NK-92 (cell line): ENCODE measurements around the gene HOGA1.
"Not testable (repeated sequence)": the region's sequence is repeated elsewhere in the genome, so short reads cannot be mapped to it uniquely, and the experiment has no call there.

Experiments used
- DNase-seq: peaks from one replicate; lab custom pipeline; 2025; ENCODE audit not compliant: unreplicated experiment; lab: John Stamatoyannopoulos, UW

HOGA1 gene

GRCh38 chr10:97554336-97554735, 29.9 kb upstream of the HOGA1 start:
- DNase-seq: not testable (repeated sequence)

GRCh38 chr10:97555541-97555940, 28.6 kb upstream of the HOGA1 start:
- DNase-seq: not testable (repeated sequence)

- DNase-seq: not testable (repeated sequence)
Observed at GRCh38 chr10:97560731-97561381, 23.3 kb upstream of the HOGA1 start.

- not testable (repeated sequence) for DNase-seq
Observed at GRCh38 chr10:97561386-97562077, 22.7 kb upstream of the HOGA1 start.

DNA sequence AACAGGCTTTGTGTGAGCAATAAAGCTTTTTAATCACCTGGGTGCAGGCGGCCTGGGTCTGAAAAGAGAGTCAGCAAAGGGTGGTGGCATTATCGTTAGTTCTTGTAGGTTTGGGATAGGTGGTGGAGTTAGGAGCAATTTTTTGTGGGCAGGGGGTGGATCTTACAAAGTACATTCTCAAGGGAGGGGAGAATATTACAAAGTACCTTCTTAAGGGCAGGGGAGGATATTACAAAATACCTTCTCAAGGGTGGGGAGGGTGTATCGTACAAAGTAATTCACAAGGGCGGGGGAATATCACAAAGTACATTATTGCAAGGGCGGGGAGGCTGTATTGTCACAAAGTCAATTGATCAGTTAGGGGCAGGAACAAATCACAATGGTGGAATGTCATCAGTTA, 21.9 kb upstream of the HOGA1 start:
- DNase-seq: not testable (repeated sequence)

DNA sequence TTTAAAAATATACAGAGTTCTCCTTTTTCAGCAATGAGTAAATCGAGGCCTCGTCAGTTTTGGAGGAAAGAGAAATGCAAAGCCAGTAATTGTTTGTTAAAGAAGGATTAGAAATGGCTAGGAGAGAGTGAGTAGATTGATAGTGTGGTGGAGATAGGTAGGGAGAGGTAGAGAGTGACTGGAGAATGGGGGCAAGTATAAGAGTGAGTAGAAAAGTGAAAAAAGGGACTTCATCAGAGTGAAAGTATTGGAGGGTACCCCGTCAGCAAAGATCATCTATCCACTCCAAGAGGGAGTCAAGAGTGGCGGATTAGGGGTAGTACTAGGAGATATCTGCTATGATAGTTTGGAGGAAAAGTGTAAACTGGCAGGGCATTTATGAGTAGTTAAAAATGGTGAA, 20.9 kb upstream of the HOGA1 start:
- no peak for DNase-seq

DNA sequence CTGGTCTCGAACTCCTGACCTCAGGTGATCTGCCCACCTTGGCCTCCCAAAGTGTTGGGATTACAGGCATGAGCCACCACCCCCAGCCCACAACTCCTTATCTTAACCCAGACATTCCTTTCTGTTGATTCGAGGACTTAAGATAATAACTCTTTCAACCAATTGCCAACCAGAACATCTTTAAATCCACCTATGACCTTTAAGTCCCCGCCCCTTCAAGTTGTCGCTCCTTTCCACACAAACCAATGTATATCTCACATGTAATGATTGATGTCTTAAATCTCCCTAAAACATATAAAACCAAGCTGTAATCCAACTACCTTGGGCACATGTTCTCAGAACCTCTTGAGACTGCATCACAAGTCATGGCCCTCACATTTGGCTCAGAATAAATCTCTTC, 19.4 kb upstream of the HOGA1 start:
- no peak for DNase-seq

DNA sequence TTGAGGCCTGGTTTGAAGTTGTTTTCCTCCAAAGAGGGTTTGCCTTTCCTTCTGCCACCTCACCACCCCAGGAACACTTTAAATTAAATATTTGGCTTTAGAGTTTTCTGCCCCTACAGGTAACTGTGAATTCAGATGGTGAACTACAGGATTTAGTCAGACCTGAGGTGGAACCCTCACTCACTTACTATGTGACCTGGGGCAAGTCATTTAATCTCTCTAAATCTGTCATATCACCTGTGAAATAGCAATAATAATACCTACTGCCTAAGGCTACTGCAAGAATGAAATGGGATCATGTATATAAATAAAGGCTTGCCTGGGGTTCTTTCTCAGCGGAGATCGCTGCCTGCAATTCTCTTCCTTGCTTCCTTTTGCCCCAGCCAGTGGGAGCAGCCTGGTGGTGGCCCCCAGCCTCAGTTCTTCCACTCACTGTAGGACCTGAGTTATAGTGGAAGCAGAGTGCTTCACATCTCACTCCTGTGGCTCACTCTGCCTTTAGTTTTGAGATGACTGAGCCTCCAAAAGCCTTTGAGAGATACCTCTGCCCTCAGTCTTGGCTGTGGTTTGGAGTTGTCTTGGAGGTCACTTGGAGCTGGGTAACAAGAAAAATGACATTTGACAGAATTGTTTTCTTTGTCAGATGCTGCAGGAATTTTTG, 17.7 kb upstream of the HOGA1 start:
- no peak for DNase-seq

GRCh38 chr10:97567891-97568290, 16.3 kb upstream of the HOGA1 start:
- DNase-seq: no peak

- no peak for DNase-seq
Observed at GRCh38 chr10:97570146-97570788, 13.9 kb upstream of the HOGA1 start.

DNA sequence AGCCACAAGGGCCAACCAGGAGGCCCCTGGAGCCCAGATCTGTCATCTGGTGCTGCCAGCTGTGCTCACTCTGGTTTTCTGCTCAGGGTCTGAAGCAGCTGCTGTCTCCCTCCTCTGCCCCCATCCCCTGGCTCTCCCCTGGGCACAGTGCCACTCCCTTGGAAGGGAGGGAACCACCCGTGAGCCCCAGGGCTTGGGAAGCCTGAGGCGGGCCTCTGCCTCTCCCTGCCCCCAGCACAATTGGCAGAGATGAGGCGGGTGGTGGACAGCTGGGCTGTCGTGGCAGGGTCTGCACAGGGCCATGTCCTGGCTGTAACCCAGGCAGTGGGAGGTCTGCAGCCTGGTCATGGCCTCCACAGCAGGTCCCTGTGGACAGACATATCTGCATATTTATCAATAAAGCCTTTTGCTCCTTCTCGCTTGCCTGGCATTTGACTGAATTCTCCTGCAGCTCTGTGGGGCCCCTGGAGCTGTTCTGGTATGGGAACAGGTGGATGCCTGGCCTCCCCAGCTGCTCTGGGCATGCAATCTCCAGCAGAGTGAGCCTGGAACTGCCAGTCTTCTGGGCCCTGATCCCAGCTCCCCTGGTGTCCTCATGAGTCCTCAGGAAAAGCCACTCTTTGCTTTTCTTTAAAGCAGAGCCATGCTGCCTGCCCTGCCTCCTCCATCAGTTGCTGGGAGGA, 13.3 kb upstream of the HOGA1 start:
- no peak for DNase-seq

DNA sequence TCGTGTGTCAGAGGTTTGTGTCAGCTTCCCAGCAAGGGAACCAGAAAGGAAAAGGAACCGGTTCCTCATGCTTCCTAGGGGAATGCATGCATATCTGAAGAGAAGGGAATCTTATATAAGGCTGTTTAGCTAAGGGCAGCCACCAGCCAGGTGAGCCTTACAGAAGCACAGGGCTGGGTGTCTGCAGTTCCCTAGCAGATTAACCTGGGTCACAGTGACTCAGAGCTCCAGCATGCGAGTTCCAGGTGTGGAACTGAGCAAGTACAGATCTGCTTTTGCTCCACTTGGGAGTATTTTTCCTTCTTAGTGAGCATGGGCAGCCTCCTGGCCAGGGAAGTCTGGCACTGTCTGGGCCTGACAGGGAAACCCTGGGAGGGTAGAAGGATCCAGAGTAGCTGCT, 12.6 kb upstream of the HOGA1 start:
- DNase-seq: no peak

DNA sequence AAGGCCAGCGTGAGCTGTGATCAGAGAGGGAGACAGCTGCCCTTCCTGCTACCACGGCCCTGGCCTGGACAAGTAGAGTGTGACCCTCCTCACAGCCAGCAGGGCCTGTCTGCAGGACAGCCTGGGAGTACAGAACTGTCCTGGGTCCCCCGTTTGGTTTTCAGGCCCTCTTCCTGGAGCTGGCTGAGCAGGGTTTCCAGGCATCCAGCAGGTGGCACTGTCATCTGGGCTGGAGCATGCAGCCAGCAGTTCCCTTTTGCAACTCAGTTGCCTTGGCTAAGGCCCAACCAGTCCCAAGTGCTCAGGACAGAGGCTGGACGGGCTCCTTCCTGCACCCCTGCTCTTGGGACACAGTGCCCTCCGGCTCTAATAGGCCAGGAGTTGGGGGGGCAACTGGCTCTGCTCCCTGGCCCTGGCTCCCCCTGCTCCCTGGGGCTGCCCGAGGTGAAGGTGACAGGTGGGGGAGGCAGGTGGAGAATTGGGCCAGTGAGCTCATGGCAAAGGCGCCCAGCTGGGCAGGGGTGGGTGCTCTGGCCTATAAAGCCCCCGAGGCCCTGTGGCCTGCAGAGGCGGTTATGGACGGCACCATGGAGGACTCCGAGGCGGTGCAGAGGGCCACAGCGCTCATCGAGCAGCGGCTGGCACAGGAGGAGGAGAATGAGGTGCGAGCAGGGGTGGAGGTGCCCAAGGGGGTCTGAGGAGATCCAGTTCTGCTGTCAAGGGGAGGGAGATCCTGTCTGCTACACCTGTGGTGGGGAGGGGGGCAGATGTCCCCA, 11.8 kb upstream of the HOGA1 start, which contains the start of gene ANKRD2:
TSS of gene ANKRD2 (plus strand) at position 566 of the 776 bp plus-strand sequence. CDS start at position 576, 10 bp downstream.
- no peak for DNase-seq

- no peak for DNase-seq
Observed at GRCh38 chr10:97573021-97573420, 11.2 kb upstream of the HOGA1 start.

DNA sequence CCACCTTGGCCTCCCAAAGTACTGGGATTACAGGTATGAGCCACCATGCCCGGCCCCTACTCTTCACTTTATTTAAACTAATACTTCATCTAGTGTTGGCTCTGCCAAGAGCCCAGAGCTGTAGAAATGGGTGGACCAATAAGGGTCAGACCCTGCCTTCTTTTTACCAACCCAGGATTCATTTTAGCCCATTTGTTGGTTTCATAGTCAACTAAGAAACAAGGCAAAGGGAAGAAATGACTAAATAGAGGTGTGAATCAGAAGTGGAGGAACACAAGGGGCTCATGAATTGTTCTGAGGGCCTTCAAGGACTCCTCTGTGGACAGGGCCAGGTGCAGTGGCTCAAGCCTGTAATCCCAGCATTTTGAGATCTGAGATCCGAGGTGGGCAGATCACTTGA, 10.5 kb upstream of the HOGA1 start:
- DNase-seq: no peak

GRCh38 chr10:97574374-97575126, 9.6 kb upstream of the HOGA1 start:
- no peak for DNase-seq

- no peak for DNase-seq
Observed at GRCh38 chr10:97575127-97575668, 9.0 kb upstream of the HOGA1 start.

- not testable (repeated sequence) for DNase-seq
Observed at GRCh38 chr10:97576487-97576886, 7.7 kb upstream of the HOGA1 start.

DNA sequence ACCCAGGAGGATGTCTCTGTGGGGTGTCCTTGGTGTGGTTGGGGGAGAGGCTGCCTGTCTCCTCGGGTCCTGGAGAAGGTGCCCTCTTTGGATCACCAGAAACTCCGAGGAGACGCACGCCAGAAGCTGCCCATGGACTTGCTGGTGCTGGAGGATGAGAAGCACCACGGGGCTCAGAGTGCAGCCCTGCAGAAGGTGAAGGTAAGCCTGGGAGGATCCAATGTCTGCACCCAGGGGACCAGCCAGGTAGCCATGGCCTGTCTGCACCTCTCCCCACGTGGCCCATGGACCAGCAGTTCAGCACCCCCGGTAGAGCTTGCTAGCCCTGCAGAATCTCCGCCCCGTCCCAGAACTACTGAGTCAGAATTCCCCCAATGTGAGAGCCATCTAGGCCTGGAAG, 6.5 kb upstream of the HOGA1 start:
- no peak for DNase-seq
